H9 (cell line): ENCODE results near the gene TMEM117. TPM values are rescaled to one million over a fixed set of nuclear protein-coding genes. Genes with fewer than 3 reads are reported as not detected.

Experiments
- DNase-seq: peaks from one replicate; pipeline ENCODE4 v3.0.0-alpha.2; 2017
- H2AFZ ChIP-seq: one replicate; pipeline ENCODE4 v1.6.1; 2013; ENCODE audit warnings: mild to moderate bottlenecking, low read length, control low read depth, moderate library complexity
- H2AK5ac ChIP-seq: 2 replicates; pipeline ENCODE4 v1.6.1; 2013; ENCODE audit warnings: low read length, control low read depth, mixed read lengths; ENCODE audit not compliant: insufficient read length
- H2BK120ac ChIP-seq: one replicate; pipeline ENCODE4 v1.6.1; 2013; ENCODE audit warnings: low read depth, mild to moderate bottlenecking, low read length, control low read depth, inconsistent platforms; ENCODE audit not compliant: poor library complexity, severe bottlenecking
- H2BK12ac ChIP-seq: 2 replicates; pipeline ENCODE4 v1.6.1; 2013; ENCODE audit warnings: low read length, control low read depth, mixed read lengths, low read depth; ENCODE audit not compliant: insufficient read length
- H2BK15ac ChIP-seq: 2 replicates; pipeline ENCODE4 v1.6.1; 2013; ENCODE audit warnings: low read depth, low read length, control low read depth
- H2BK20ac ChIP-seq: one replicate; pipeline ENCODE4 v1.6.1; 2013; ENCODE audit warnings: low read depth, mild to moderate bottlenecking, low read length, control low read depth, inconsistent platforms; ENCODE audit not compliant: poor library complexity, severe bottlenecking
- H2BK5ac ChIP-seq: 2 replicates; pipeline ENCODE4 v1.6.1; 2013; ENCODE audit warnings: low read length, control low read depth, mixed read lengths; ENCODE audit not compliant: insufficient read length
- H3K14ac ChIP-seq: 2 replicates; pipeline ENCODE4 v1.6.1; 2013; ENCODE audit warnings: low read length, control low read depth; ENCODE audit not compliant: insufficient read depth
- H3K18ac ChIP-seq: 2 replicates; pipeline ENCODE4 v1.6.1; 2013; ENCODE audit warnings: low read depth, mild to moderate bottlenecking, mixed read lengths, low read length, control low read depth; ENCODE audit not compliant: insufficient read length
- H3K23ac ChIP-seq: 2 replicates; pipeline ENCODE4 v1.6.1; 2013; ENCODE audit warnings: low read length, control low read depth, mixed read lengths, low read depth; ENCODE audit not compliant: insufficient read length
- H3K23me2 ChIP-seq: 2 replicates; pipeline ENCODE4 v1.6.1; 2013; ENCODE audit warnings: low read depth, mild to moderate bottlenecking, mixed read lengths, low read length, control low read depth; ENCODE audit not compliant: insufficient read length, poor library complexity, severe bottlenecking
- H3K27ac ChIP-seq: 2 replicates; pipeline ENCODE4 v1.5.1; 2013; ENCODE audit warnings: low read length, control low read depth, mixed read lengths, low read depth; ENCODE audit not compliant: insufficient read length
- H3K27me3 ChIP-seq: 2 replicates; pipeline ENCODE4 v1.6.1; 2013; ENCODE audit warnings: low read length, control low read depth, inconsistent platforms; ENCODE audit not compliant: insufficient read depth
- H3K4ac ChIP-seq: 2 replicates; pipeline ENCODE4 v1.6.1; 2013; ENCODE audit warnings: low read depth, mild to moderate bottlenecking, control low read depth, inconsistent platforms, low read length, moderate library complexity
- H3K4me1 ChIP-seq: 2 replicates; pipeline ENCODE4 v1.6.1; 2013; ENCODE audit warnings: low read length, control low read depth, inconsistent platforms; ENCODE audit not compliant: insufficient read depth
- H3K4me2 ChIP-seq: 2 replicates; pipeline ENCODE4 v1.6.1; 2013; ENCODE audit warnings: low read length, control low read depth, mixed read lengths; ENCODE audit not compliant: insufficient read length, insufficient read depth
- H3K56ac ChIP-seq: 2 replicates; pipeline ENCODE4 v1.6.1; 2013; ENCODE audit warnings: low read depth, mild to moderate bottlenecking, mixed read lengths, low read length, control low read depth; ENCODE audit not compliant: insufficient read length
- H3K79me1 ChIP-seq: 2 replicates; pipeline ENCODE4 v1.6.1; 2013; ENCODE audit warnings: low read depth, mild to moderate bottlenecking, moderate library complexity, low read length, control low read depth, inconsistent platforms; ENCODE audit not compliant: insufficient read depth, poor library complexity, severe bottlenecking
- H3K79me2 ChIP-seq: 2 replicates; pipeline ENCODE4 v1.6.1; 2013; ENCODE audit warnings: low read length, control low read depth, inconsistent platforms; ENCODE audit not compliant: insufficient read depth
- H3K9ac ChIP-seq: 2 replicates; pipeline ENCODE4 v1.6.1; 2013; ENCODE audit warnings: low read length, control low read depth, mixed read lengths; ENCODE audit not compliant: insufficient read length; ENCODE audit errors: extremely low read depth
- H3K9me3 ChIP-seq: one replicate; pipeline ENCODE4 v1.6.1; 2013; ENCODE audit warnings: low read depth, low read length, inconsistent platforms; ENCODE audit not compliant: control insufficient read depth
- H3T11ph ChIP-seq: one replicate; pipeline ENCODE4 v1.6.1; 2013; ENCODE audit warnings: mild to moderate bottlenecking, low read length, control low read depth, inconsistent platforms
- H4K20me1 ChIP-seq: one replicate; pipeline ENCODE4 v1.6.1; 2013; ENCODE audit not compliant: control insufficient read depth, insufficient read length, insufficient read depth
- H4K5ac ChIP-seq: 2 replicates; pipeline ENCODE4 v1.6.1; 2013; ENCODE audit warnings: low read depth, mild to moderate bottlenecking, mixed read lengths, low read length, control low read depth; ENCODE audit not compliant: insufficient read length
- H4K8ac ChIP-seq: replicated peaks from 2 replicates; pipeline ENCODE4 v1.6.1; 2013; ENCODE audit warnings: low read length, control low read depth, mixed read lengths, low read depth; ENCODE audit not compliant: insufficient read length
- H4K91ac ChIP-seq: 2 replicates; pipeline ENCODE4 v1.6.1; 2013; ENCODE audit warnings: low read depth, mild to moderate bottlenecking, moderate library complexity, mixed read lengths, low read length, control low read depth; ENCODE audit not compliant: insufficient read length
- H3K27ac Mint-ChIP-seq, 3 experiments: 2 replicates in 2 of 3; 3 replicates in 1 of 3; pipeline ENCODE4 v1.8.0; 2020 to 2021; ENCODE audit warnings: mixed read lengths in 3 of 3, mild to moderate bottlenecking in 1 of 3, moderate library complexity in 1 of 3
- H3K27me3 Mint-ChIP-seq: 2 replicates; pipeline ENCODE4 v1.8.0; 2021; ENCODE audit warnings: low read depth, mild to moderate bottlenecking, moderate library complexity, mixed read lengths
- H3K36me3 Mint-ChIP-seq, 3 experiments: 2 replicates in 2 of 3; 3 replicates in 1 of 3; pipeline ENCODE4 v1.8.0; 2020 to 2021; ENCODE audit warnings: low read depth in 3 of 3, mixed read lengths in 3 of 3; ENCODE audit not compliant: insufficient read depth in 1 of 3
- H3K4me1 Mint-ChIP-seq, 2 experiments: 2 replicates each; pipeline ENCODE4 v1.8.0; 2020; ENCODE audit warnings: mixed read lengths in 2 of 2
- H3K4me3 Mint-ChIP-seq, 2 experiments: 2 replicates in 1 of 2; 3 replicates in 1 of 2; pipeline ENCODE4 v1.8.0; 2020 to 2021; ENCODE audit warnings: mild to moderate bottlenecking in 2 of 2, mixed read lengths in 2 of 2, moderate library complexity in 1 of 2
- H3K9me3 Mint-ChIP-seq, 2 experiments: 2 replicates in 1 of 2; 3 replicates in 1 of 2; pipeline ENCODE4 v1.8.0; 2020; ENCODE audit warnings: mild to moderate bottlenecking in 2 of 2, mixed read lengths in 2 of 2, moderate library complexity in 1 of 2
- CTCF ChIP-seq: fragments of 200-600 bp; sonication (generic); conservative IDR thresholded peaks from 3 replicates; pipeline ENCODE4 v1.8.0; 2021; ENCODE audit warnings: antibody characterized with exemption, mild to moderate bottlenecking
- total RNA-seq: library from RNA; stranded (reverse); gene quantifications from 2 replicates; pipeline ENCODE4 v1.2.1, GENCODE V29; 2021

Gene TMEM117
- total RNA-seq, 1 experiment from 2014 or later, result 1.7 TPM

DNA sequence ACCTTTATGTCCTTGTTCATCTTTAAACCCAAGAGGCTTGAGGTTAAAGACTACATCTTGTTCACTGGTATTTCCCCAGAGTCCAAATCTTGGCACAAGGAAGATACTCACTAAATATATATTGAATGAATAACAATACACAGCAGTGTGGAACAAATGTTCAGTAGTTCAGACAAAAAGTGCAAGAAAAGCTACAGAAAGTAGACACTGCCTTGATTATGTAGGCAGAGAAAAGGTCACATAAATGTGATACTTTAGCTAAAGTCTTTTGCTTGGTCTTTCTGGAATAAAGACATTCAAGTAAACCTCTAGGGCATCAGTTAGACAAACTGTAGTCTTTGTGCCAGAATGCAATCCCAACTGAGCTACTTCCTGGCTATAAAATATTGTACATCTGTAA, 157.0 kb downstream of the TMEM117 start:
- Histone ChIP-seq H2BK5ac (no peak overlapping the region), H4K5ac (no peak overlapping the region), H3K27ac (no peak overlapping the region), H4K91ac (no peak overlapping the region), H3K9ac (no peak overlapping the region), H3K9me3 (no peaks in the 10 kb centered on the region), H2BK12ac (no peak overlapping the region), H3K56ac (no peak overlapping the region), H3K18ac (no peak overlapping the region), H2BK20ac (no peak overlapping the region), H4K8ac (no peak overlapping the region), H3K4ac (no peak overlapping the region), H3K79me1 (no peaks in the 10 kb centered on the region), H3K23me2 (no peaks in the 10 kb centered on the region), H3K4me2 (no peak overlapping the region), H2BK15ac (no peak overlapping the region), H2AK5ac (no peak overlapping the region), H3K79me2 (no peaks in the 10 kb centered on the region), H4K20me1 (no peaks in the 10 kb centered on the region), H3K4me1 (no peaks in the 10 kb centered on the region), H3K14ac (no peak overlapping the region), H2BK120ac (no peak overlapping the region), H3K23ac (no peak overlapping the region), H3K27me3 (no peaks in the 10 kb centered on the region), H3T11ph (no peak overlapping the region), H2AFZ (no peak overlapping the region)
- TF ChIP-seq CTCF, result no peak
- Mint-ChIP-seq H3K27ac (no peak overlapping the region), H3K36me3 (no peaks in the 10 kb centered on the region; a peak in 1 of 7 replicates), H3K27me3 (no peaks in the 10 kb centered on the region), H3K9me3 (no peaks in the 10 kb centered on the region; a peak in 1 of 5 replicates), H3K4me1 (no peaks in the 10 kb centered on the region), H3K4me3 (no peak overlapping the region)
- no peak for DNase-seq
